ENCODE measurements around the gene BZW2. TPM values are rescaled to one million over a fixed set of nuclear protein-coding genes. Genes with fewer than 3 reads are reported as not detected.

Gene BZW2
- total and polyA plus RNA-seq, 2 donors (not counting 1 experiment from before 2014, with no cell fraction given) = 18.4 to 20.6 TPM

- ChIA-PET CTCF (no interaction called here), POLR2A (no interaction called here)
- TF ChIP-seq CTCF (IDR thresholded peaks at IDR 0.05) = no peak
- no peak for TF ChIP-seq EZH2 (IDR thresholded peaks at IDR 0.05; ENCODE audit: borderline replicate concordance, insufficient read depth, low read depth, low read length, poor library complexity, severe bottlenecking)
- peaks cover 0 to 3% (median 0%) of the 10 kb centered on the region in 3 donors for H3K9me3 ChIP-seq (ENCODE audit: control extremely low read depth in 1 of 3, control insufficient read depth in 2 of 3, insufficient read depth in 1 of 3, low read length in 2 of 3)
- H3K4me2 ChIP-seq (replicated peaks; ENCODE audit: low read depth, low read length, poor library complexity, severe bottlenecking) = no peak overlapping the region
- no peak overlapping the region for H3K4me3 ChIP-seq (ENCODE audit: control extremely low read depth in 1 of 5, extremely low read depth in 1 of 5, insufficient read depth in 1 of 5, low read depth in 2 of 5, low read length in 4 of 5)
- no peaks in the 10 kb centered on the region for H3K4me1 ChIP-seq (ENCODE audit: control insufficient read depth in 2 of 2, insufficient read depth in 2 of 2, low read length in 2 of 2)
- no peak overlapping the region for H3K27ac ChIP-seq (ENCODE audit: low read length in 2 of 2)
- Mint-ChIP-seq H3K27me3 (no peaks in the 10 kb centered on the region), H3K9me3 (ENCODE audit: insufficient read depth) (no peaks in the 10 kb centered on the region), H3K4me3 (no peak overlapping the region), H3K27ac (no peak overlapping the region), H3K4me1 (no peaks in the 10 kb centered on the region)
- no peak for ATAC-seq (ENCODE audit: low read depth)
- DNase-seq = no peak
- no peaks in the 10 kb centered on the region for H3K27me3 ChIP-seq (replicated peaks in 1 of 4; ENCODE audit: control extremely low read depth in 1 of 4, control insufficient read depth in 3 of 4, insufficient read depth in 4 of 4, low read length in 3 of 4)
- no peaks in the 10 kb centered on the region for H3K79me2 ChIP-seq (ENCODE audit: control insufficient read depth, insufficient read depth, low read length)
- no peaks in the 10 kb centered on the region for H3K36me3 ChIP-seq (replicated peaks in 1 of 2; ENCODE audit: control extremely low read depth in 1 of 2, control insufficient read depth in 1 of 2, extremely low read depth in 1 of 2, insufficient read depth in 2 of 2, low read length in 1 of 2)
- H3K9ac ChIP-seq (ENCODE audit: low read length) = no peak overlapping the region
- H2AFZ ChIP-seq (ENCODE audit: insufficient read depth, low read depth, low read length, poor library complexity, severe bottlenecking) = no peak overlapping the region
- no peaks in the 10 kb centered on the region for H4K20me1 ChIP-seq (ENCODE audit: control insufficient read depth, insufficient read depth, low read length, poor library complexity, severe bottlenecking)
- intact Hi-C loops (cut with micrococcal nuclease) = no loop called here
- WGBS (ENCODE audit: insufficient coverage) = 91% methylated on average over 1 of the region's 7 CpGs
Measured at GRCh38 chr7:16734148-16734726, 88.3 kb downstream of the BZW2 start.

DNA sequence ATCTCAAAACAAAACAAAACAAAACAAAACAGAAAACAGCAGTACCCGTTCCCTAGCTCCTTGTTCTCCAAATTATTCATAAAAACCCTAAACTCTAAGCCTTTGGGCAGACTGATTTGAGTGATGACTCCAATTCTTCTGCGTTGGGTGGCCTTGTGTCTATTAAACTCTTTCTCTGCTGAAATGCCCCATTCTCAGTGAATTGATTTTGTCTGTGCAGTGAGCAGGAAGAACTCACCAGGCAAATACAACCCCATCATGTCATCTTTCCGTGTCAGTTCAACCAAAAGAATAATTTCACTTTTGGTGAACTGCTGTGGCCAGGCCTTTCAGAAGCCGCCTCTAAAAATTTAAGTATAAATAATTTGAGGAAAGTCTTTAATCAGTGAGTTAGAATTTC lies 89.0 kb downstream of the BZW2 start:
- Histone ChIP-seq H3K79me2 (ENCODE audit: control insufficient read depth, insufficient read depth, low read length) (no peaks in the 10 kb centered on the region), H3K27ac (ENCODE audit: low read length in 2 of 2) (no peak overlapping the region), H3K27me3 (replicated peaks in 1 of 4; ENCODE audit: control extremely low read depth in 1 of 4, control insufficient read depth in 3 of 4, insufficient read depth in 4 of 4, low read length in 3 of 4) (no peaks in the 10 kb centered on the region), H3K9ac (ENCODE audit: low read length) (no peak overlapping the region), H3K9me3 (ENCODE audit: control extremely low read depth in 1 of 3, control insufficient read depth in 2 of 3, insufficient read depth in 1 of 3, low read length in 2 of 3) (peaks cover 0 to 3% (median 0%) of the 10 kb centered on the region in 3 donors), H3K36me3 (replicated peaks in 1 of 2; ENCODE audit: control extremely low read depth in 1 of 2, control insufficient read depth in 1 of 2, extremely low read depth in 1 of 2, insufficient read depth in 2 of 2, low read length in 1 of 2) (no peaks in the 10 kb centered on the region), H4K20me1 (ENCODE audit: control insufficient read depth, insufficient read depth, low read length, poor library complexity, severe bottlenecking) (no peaks in the 10 kb centered on the region), H3K4me3 (ENCODE audit: control extremely low read depth in 1 of 5, extremely low read depth in 1 of 5, insufficient read depth in 1 of 5, low read depth in 2 of 5, low read length in 4 of 5) (no peak overlapping the region), H2AFZ (ENCODE audit: insufficient read depth, low read depth, low read length, poor library complexity, severe bottlenecking) (no peak overlapping the region), H3K4me1 (ENCODE audit: control insufficient read depth in 2 of 2, insufficient read depth in 2 of 2, low read length in 2 of 2) (no peaks in the 10 kb centered on the region), H3K4me2 (replicated peaks; ENCODE audit: low read depth, low read length, poor library complexity, severe bottlenecking) (no peak overlapping the region)
- no peaks in the 10 kb centered on the region for H3K27me3 Mint-ChIP-seq
- 67% methylated on average over 1 of the region's 4 CpGs for WGBS (ENCODE audit: insufficient coverage)
- no peak for TF ChIP-seq CTCF (IDR thresholded peaks at IDR 0.05)
- no peak for TF ChIP-seq EZH2 (IDR thresholded peaks at IDR 0.05; ENCODE audit: borderline replicate concordance, insufficient read depth, low read depth, low read length, poor library complexity, severe bottlenecking)
- H3K27ac Mint-ChIP-seq = no peak overlapping the region
- no peaks in the 10 kb centered on the region for H3K4me1 Mint-ChIP-seq
- H3K4me3 Mint-ChIP-seq = no peak overlapping the region
- ChIA-PET POLR2A (no interaction called here), CTCF (no interaction called here)
- DNase-seq (no peak), ATAC-seq (ENCODE audit: low read depth) (no peak)
- intact Hi-C loops (cut with micrococcal nuclease) = no loop called here
- no peaks in the 10 kb centered on the region for H3K9me3 Mint-ChIP-seq (ENCODE audit: insufficient read depth)

All from B cell (primary cell).